Activated CD8-positive, alpha-beta memory T cell treated with anti-CD3 and anti-CD28 coated beads, Interleukin-2, amount 10 ng/mL, durations not matched to agents 7 days and 5 days (primary cell): ENCODE results near the gene SNX5. TPM values are rescaled to one million over a fixed set of nuclear protein-coding genes. Genes with fewer than 3 reads are reported as not detected.

Experiments used
- ATAC-seq: fragments of 150-1000 bp; cut with Tn5 transposase; one replicate; pipeline ENCODE4 v1.10.0; 2021; ENCODE audit warnings: moderate library complexity
- CTCF ChIA-PET: fragments of 350-600 bp; sonication (Branson Sonifier 250); formaldehyde crosslinking; loops from one replicate; lab custom pipeline; 2021; ENCODE audit warnings: antibody characterized with exemption; lab: Charles Lee
- DNase-seq: peaks from one replicate; pipeline ENCODE4 v3.0.0-alpha.2; 2020
- H3K27ac Mint-ChIP-seq: one replicate; pipeline ENCODE4 v1.8.0; 2021; ENCODE audit warnings: mild to moderate bottlenecking, mixed read lengths
- H3K27me3 Mint-ChIP-seq: one replicate; pipeline ENCODE4 v1.8.0; 2021; ENCODE audit warnings: mixed read lengths
- H3K36me3 Mint-ChIP-seq: one replicate; pipeline ENCODE4 v1.8.0; 2021; ENCODE audit warnings: mild to moderate bottlenecking, mixed read lengths
- H3K4me1 Mint-ChIP-seq: one replicate; pipeline ENCODE4 v1.8.0; 2021; ENCODE audit warnings: mixed read lengths
- H3K4me3 Mint-ChIP-seq: one replicate; pipeline ENCODE4 v1.8.0; 2021; ENCODE audit warnings: mild to moderate bottlenecking, moderate library complexity, mixed read lengths
- H3K9me3 Mint-ChIP-seq: one replicate; pipeline ENCODE4 v1.8.0; 2022; ENCODE audit warnings: low read depth, mixed read lengths
- total RNA-seq, 2 experiments: library from RNA; stranded (reverse); gene quantifications; one replicate each; pipeline ENCODE4 v1.2.3, GENCODE V29; 2021

SNX5 gene
- total RNA-seq, 2 experiments from 2014 or later: 178 to 192 TPM

- no peaks in the 10 kb centered on the region for H3K27me3 Mint-ChIP-seq
- no peak for DNase-seq
- peaks cover 9% of the 10 kb centered on the region for H3K4me1 Mint-ChIP-seq
- ATAC-seq: no peak
- no peak overlapping the region for H3K4me3 Mint-ChIP-seq
- H3K27ac Mint-ChIP-seq: no peak overlapping the region
- CTCF ChIA-PET: interaction anchor here (1.3 kb wide), 1 partner anchor 10 kb away, joined by 4 read pairs; no protein-coding TSS in a partner anchor
- H3K9me3 Mint-ChIP-seq: no peaks in the 10 kb centered on the region
- peaks cover 35% of the 10 kb centered on the region for H3K36me3 Mint-ChIP-seq
These were observed 16.9 kb upstream of the SNX5 start for GRCh38 chr20:17985388-17986018.

- H3K9me3 Mint-ChIP-seq: no peaks in the 10 kb centered on the region
- H3K36me3 Mint-ChIP-seq: peaks cover 51% of the 10 kb centered on the region
- DNase-seq (no peak), ATAC-seq (no peak)
- H3K27me3 Mint-ChIP-seq: no peaks in the 10 kb centered on the region
- H3K4me1 Mint-ChIP-seq: peaks cover 39% of the 10 kb centered on the region
- H3K4me3 Mint-ChIP-seq: no peak overlapping the region
- CTCF ChIA-PET: no interaction called here
- H3K27ac Mint-ChIP-seq: no peak overlapping the region
These were observed 7.7 kb upstream of the SNX5 start for GRCh38 chr20:17976305-17976704.

- Mint-ChIP-seq H3K4me1 (peaks cover 41% of the 10 kb centered on the region), H3K9me3 (no peaks in the 10 kb centered on the region), H3K4me3 (peak overlapping the region; percentile 87), H3K27me3 (no peaks in the 10 kb centered on the region), H3K27ac (peak overlapping the region; percentile 97), H3K36me3 (peaks cover 58% of the 10 kb centered on the region)
- DNase-seq (no peak), ATAC-seq (no peak)
- CTCF ChIA-PET: interaction anchor here (1.0 to 8.3 kb wide), 3 partner anchors 15 to 30 kb away, joined by 3 to 53 read pairs (median 6); no protein-coding TSS in a partner anchor
These were observed 3.5 kb upstream of the SNX5 start for GRCh38 chr20:17972121-17972520.

- Mint-ChIP-seq H3K27ac (peak overlapping the region; percentile 97), H3K27me3 (no peaks in the 10 kb centered on the region), H3K36me3 (peaks cover 60% of the 10 kb centered on the region), H3K4me1 (peaks cover 40% of the 10 kb centered on the region), H3K9me3 (no peaks in the 10 kb centered on the region), H3K4me3 (peak overlapping the region; percentile 87)
- CTCF ChIA-PET: interaction anchor here (0.8 to 8.3 kb wide), 6 partner anchors 15 to 435 kb away, joined by 3 to 53 read pairs (median 5); no protein-coding TSS in a partner anchor
- DNase-seq (no peak), ATAC-seq (no peak)
These were observed 2.9 kb upstream of the SNX5 start for GRCh38 chr20:17971300-17972013.

GRCh38 chr20:17969884-17970409, 1.4 kb upstream of the SNX5 start:
- Mint-ChIP-seq H3K4me1 (peaks cover 34% of the 10 kb centered on the region), H3K36me3 (peaks cover 65% of the 10 kb centered on the region), H3K27me3 (no peaks in the 10 kb centered on the region), H3K9me3 (no peaks in the 10 kb centered on the region), H3K27ac (peak overlapping the region; percentile 97), H3K4me3 (peak overlapping the region; percentile 87)
- DNase-seq: peak; percentile 70
- no peak for ATAC-seq
- CTCF ChIA-PET: interaction anchor here (1.2 to 8.3 kb wide), 5 partner anchors 10 to 397 kb away, joined by 3 to 53 read pairs (median 6); partner anchors contain the start of gene RRBP1

- H3K27me3 Mint-ChIP-seq: no peaks in the 10 kb centered on the region
- H3K9me3 Mint-ChIP-seq: no peaks in the 10 kb centered on the region
- peak overlapping the region; percentile 97 for H3K27ac Mint-ChIP-seq
- H3K4me1 Mint-ChIP-seq: peaks cover 37% of the 10 kb centered on the region
- CTCF ChIA-PET: interaction anchor here (1.2 to 8.3 kb wide), 5 partner anchors 10 to 396 kb away, joined by 3 to 53 read pairs (median 6); partner anchors contain the start of gene RRBP1
- peak overlapping the region; percentile 87 for H3K4me3 Mint-ChIP-seq
- peaks cover 67% of the 10 kb centered on the region for H3K36me3 Mint-ChIP-seq
- DNase-seq (peak; percentile 72), ATAC-seq (peak; percentile 32)
These were observed 787 bp upstream of the SNX5 start for GRCh38 chr20:17969278-17969883.

- CTCF ChIA-PET: interaction anchor here (0.6 to 8.3 kb wide), 7 partner anchors 11 to 463 kb away, joined by 3 to 53 read pairs (median 4); partner anchors contain the start of genes KAT14, PET117 and RRBP1
- Mint-ChIP-seq H3K27me3 (no peaks in the 10 kb centered on the region), H3K4me1 (peaks cover 38% of the 10 kb centered on the region), H3K27ac (peak overlapping the region; percentile 96), H3K4me3 (peak overlapping the region; percentile 87), H3K36me3 (peaks cover 71% of the 10 kb centered on the region), H3K9me3 (no peaks in the 10 kb centered on the region)
- DNase-seq: no peak
- no peak for ATAC-seq
These were observed 851 bp downstream of the SNX5 start for GRCh38 chr20:17967521-17968365.

- DNase-seq (no peak), ATAC-seq (no peak)
- Mint-ChIP-seq H3K9me3 (no peaks in the 10 kb centered on the region), H3K27ac (peak overlapping the region; percentile 96), H3K4me1 (peaks cover 38% of the 10 kb centered on the region), H3K36me3 (peaks cover 68% of the 10 kb centered on the region), H3K4me3 (peak overlapping the region; percentile 87), H3K27me3 (no peaks in the 10 kb centered on the region)
- CTCF ChIA-PET: interaction anchor here (0.6 to 8.3 kb wide), 9 partner anchors 10 to 462 kb away, joined by 3 to 53 read pairs (median 4); partner anchors contain the start of genes KAT14, PET117 and RRBP1
These were observed 1.9 kb downstream of the SNX5 start for GRCh38 chr20:17966432-17967310.

GRCh38 chr20:17965042-17965697, 3.4 kb downstream of the SNX5 start:
- Mint-ChIP-seq H3K9me3 (no peaks in the 10 kb centered on the region), H3K27ac (peak overlapping the region; percentile 96), H3K27me3 (no peaks in the 10 kb centered on the region), H3K4me1 (peaks cover 48% of the 10 kb centered on the region), H3K4me3 (peak overlapping the region; percentile 87), H3K36me3 (peaks cover 73% of the 10 kb centered on the region)
- no peak for ATAC-seq
- CTCF ChIA-PET: interaction anchor here (0.7 to 8.3 kb wide), 5 partner anchors 8 to 460 kb away, joined by 3 to 53 read pairs (median 6); no protein-coding TSS in a partner anchor
- peak; percentile 51 for DNase-seq

- no peaks in the 10 kb centered on the region for H3K27me3 Mint-ChIP-seq
- DNase-seq (no peak), ATAC-seq (no peak)
- H3K9me3 Mint-ChIP-seq: no peaks in the 10 kb centered on the region
- H3K4me3 Mint-ChIP-seq: peak overlapping the region; percentile 87
- H3K27ac Mint-ChIP-seq: peak overlapping the region; percentile 96
- H3K4me1 Mint-ChIP-seq: peaks cover 53% of the 10 kb centered on the region
- H3K36me3 Mint-ChIP-seq: peaks cover 70% of the 10 kb centered on the region
- CTCF ChIA-PET: interaction anchor here (1.1 to 8.3 kb wide), 4 partner anchors 8 to 459 kb away, joined by 3 to 53 read pairs (median 6); no protein-coding TSS in a partner anchor
These were observed 4.0 kb downstream of the SNX5 start for GRCh38 chr20:17964632-17965031.

GRCh38 chr20:17964073-17964472, 4.5 kb downstream of the SNX5 start:
- Mint-ChIP-seq H3K36me3 (peaks cover 75% of the 10 kb centered on the region), H3K4me1 (peaks cover 59% of the 10 kb centered on the region), H3K27ac (peak overlapping the region; percentile 96), H3K27me3 (no peaks in the 10 kb centered on the region), H3K9me3 (no peaks in the 10 kb centered on the region), H3K4me3 (peak overlapping the region; percentile 87)
- CTCF ChIA-PET: interaction anchor here (1.1 to 8.3 kb wide), 6 partner anchors 7 to 459 kb away, joined by 3 to 53 read pairs (median 4); no protein-coding TSS in a partner anchor
- DNase-seq: no peak
- ATAC-seq: no peak
